NCI-H69 (cell line): ENCODE measurements around the gene ZNF718.
"Not testable (repeated sequence)": the region's sequence is repeated elsewhere in the genome, so short reads cannot be mapped to it uniquely, and the experiment has no call there.

Source experiments
- DNase-seq: peaks from one replicate; lab custom pipeline; 2025; lab: John Stamatoyannopoulos, UW

The ZNF718 gene

DNA sequence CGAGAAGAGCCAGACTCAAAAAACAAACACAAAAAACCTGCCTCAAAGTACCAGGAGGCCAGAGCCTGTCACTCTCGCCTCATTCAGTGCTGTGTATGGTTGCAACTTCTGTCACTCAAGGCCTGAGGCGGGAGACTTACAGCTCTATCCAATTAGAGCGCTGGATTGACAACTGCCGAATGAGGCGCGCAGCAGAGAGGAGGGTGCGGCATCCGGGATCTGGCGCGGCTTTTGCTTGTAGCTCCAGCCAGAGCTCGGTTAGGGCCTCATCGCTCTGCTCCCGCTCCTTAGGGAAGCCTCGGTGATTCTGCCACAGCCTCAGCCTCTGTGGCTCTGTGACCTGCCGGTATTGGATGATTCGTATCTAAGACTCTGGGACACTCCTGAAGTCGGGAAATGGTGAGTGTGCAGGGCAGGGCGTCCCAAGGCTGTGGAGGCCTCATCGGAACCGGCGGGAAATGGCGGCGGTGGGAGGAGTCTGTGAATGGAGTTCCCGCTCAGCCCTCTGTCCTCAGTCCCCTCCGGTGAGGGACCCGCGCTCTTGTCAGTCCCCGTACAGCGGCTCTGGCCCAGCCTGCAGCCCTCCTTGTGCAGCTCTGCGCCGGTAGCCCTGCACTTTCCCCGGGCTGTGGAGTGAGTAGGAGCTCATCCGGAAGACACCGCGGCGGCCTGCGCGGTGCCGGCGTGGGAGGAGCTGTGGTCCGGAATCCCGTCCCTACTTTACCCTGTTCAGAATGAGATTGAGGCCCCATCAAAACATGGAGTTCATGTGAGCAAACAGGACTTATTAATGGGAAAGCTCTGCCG lies at the start of gene ZNF718:
TSS of gene ZNF718 (plus strand) at position 227 of the 807 bp plus-strand sequence. CDS start at position 397, 170 bp downstream.
- DNase-seq = no peak

- no peak for DNase-seq
These were observed 38.4 kb upstream of the ZNF718 start for GRCh38 chr4:85951-86350.

DNA sequence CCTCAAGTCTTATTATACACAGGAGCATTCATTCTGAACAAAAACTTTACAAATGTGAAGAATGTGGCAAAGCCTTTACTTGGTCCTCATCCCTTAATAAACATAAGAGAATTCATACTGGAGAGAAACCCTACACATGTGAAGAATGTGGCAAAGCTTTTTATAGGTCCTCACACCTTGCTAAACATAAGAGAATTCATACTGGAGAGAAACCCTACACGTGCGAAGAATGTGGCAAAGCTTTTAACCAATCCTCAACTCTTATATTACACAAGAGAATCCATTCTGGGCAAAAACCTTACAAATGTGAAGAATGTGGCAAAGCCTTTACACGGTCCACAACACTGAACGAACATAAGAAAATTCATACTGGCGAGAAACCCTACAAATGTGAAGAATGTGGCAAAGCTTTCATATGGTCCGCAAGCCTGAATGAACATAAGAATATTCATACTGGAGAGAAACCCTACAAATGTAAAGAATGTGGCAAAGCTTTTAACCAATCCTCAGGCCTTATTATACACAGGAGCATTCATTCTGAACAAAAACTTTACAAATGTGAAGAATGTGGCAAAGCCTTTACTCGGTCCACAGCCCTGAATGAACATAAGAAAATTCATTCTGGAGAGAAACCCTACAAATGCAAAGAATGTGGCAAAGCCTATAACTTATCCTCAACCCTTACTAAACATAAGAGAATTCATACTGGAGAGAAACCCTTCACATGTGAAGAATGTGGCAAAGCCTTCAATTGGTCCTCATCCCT lies 37.6 kb upstream of the ZNF718 start:
- not testable (repeated sequence) for DNase-seq

- no peak for DNase-seq
These were observed 25.9 kb upstream of the ZNF718 start for GRCh38 chr4:98386-98785.

- no peak for DNase-seq
These were observed 24.4 kb upstream of the ZNF718 start for GRCh38 chr4:99863-100262.

DNA sequence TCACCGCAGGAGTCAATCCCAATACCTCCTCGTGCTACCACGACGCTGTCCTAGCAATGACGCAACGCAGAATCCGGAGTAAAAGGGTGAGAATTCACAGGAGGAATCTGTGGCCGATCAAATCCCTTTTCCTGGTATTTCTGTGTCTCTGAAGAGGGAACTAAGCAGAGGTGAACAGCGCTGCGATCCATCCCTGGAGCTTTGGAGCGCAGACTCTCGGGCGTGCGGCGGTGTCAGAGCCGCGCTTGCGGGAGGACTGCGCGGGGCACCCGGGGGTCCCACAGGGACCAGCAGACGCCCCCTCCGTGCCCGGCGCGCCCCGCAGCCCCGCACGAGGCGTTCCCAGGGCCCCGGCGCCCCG lies 17.2 kb upstream of the ZNF718 start:
- no peak for DNase-seq

- DNase-seq = no peak
These were observed 16.6 kb upstream of the ZNF718 start for GRCh38 chr4:107444-108429.

DNA sequence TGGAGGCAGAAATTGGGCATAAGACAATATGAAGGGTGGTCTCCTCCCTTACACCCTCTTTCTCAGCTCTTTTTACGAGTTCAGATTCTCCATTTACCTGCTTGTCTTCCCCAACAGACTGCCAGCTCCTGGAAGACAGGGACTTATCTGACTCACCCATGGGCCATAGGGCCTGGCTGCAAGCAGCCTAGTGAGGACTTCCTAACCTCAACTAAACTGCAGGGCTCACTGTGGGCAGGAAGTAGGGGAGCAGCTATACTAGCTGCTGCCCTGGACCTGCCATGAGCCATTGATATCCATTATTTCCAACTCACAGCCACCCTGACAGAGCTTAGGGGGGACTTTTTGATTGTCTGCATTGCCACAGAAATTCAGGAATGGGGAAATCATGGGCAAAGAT lies 11.5 kb upstream of the ZNF718 start:
- no peak for DNase-seq

DNA sequence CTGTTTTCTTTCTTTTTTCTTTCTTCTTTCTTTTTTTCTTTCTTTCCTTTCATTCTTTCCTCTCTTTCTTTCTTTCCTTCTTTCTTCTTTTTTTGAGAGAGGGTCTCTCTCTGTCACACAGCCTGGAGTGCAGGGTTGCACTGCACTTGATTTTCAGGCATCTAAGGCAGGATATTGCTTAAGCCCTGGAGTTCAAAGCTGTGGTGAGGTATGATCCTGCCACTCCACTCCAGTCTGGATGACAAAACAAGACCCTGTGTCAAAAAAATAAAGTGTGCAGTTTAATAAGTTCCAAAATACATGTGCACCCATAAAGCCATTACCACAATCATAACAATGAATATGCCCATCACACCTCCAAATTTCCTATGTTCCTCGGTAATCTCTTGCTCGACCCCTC lies 10.6 kb upstream of the ZNF718 start:
- no peak for DNase-seq

GRCh38 chr4:114149-114548 lies 10.2 kb upstream of the ZNF718 start:
- no peak for DNase-seq

DNA sequence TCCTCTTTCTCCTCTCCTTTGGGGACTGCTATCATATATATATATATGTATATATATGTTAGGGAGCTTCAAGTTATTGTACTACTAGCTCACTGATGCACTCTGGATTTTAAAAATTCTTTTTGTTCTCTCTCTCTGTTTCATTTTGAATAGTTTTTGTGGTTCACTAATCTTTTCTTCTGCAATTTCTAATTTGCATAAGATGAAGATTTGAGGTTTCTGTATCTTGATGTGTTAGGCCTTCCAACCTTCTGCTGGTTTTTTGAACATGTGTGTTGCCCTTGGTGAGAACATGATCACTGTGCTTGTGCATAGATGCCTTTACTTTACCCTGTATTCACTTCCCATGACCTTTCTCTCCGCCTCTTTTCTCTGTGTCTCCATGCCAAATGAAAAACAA lies 7.8 kb upstream of the ZNF718 start:
- no peak for DNase-seq

DNA sequence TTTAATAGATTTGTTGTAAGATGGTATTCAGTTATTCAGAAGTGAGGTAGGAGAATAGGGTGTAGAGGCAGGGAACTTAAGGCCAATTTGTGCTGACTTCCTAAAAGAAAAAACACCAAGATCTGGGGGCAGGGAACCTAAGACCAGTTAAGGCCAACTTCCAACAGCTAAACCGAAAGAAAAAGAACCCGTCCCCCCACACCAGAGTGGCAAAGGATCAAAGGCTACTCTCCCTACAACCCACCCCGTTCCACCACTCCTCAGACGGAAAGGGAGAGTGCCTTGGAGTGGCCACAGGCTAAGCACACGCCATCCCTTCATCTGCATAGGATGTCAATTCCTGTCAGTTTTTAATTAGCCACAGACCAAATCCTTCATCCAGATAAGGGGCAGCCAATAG lies 3.7 kb upstream of the ZNF718 start:
- no peak for DNase-seq

DNA sequence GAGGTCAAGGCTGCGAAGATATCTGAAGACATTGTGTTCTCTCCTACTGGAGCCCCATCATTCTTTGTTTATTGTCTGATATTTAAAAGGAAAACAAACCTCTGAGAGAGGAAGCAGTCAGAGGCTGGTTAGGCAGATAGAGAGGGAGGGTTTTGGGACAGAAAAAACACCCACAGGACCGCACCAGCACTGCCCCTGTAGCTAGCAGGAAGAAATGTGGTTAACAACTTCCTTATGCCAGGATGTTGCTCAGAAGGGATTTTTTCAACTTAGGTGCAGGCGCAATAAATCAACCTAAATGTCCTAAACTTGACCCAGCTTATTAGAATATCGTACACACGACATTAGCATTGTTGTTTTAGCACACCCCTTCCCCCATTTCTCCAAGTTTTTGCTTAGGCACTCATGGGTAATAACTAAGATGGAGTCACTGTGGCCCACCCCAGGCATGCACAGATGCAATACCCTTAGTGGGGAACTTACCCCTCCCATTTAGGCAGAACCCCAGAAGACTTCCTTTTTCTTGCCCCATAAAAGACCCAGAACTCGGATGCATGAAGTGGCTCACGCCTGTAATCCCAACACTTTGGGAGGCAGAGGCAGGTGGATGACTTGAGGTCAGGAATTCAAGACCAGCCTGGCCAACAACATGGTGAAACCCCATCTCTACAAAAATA lies 2.8 kb upstream of the ZNF718 start:
- DNase-seq = no peak

DNA sequence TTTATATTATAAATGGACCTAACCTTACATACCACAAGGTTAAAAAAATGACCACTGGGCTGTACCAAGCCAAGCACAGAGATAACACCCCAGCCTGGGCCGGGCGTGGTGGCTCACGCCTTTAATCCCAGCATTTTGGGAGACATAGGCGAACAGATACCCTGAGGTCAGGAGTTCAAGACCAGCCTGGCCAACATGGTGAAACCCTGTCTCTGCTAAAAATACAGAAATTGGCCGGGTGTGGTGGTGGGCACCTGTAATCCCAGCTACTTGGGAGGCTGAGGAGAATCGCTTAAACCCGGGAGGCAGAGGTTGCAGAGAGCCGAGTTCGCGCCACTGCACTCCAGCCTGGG lies 403 bp upstream of the ZNF718 start:
- not testable (repeated sequence) for DNase-seq

DNA sequence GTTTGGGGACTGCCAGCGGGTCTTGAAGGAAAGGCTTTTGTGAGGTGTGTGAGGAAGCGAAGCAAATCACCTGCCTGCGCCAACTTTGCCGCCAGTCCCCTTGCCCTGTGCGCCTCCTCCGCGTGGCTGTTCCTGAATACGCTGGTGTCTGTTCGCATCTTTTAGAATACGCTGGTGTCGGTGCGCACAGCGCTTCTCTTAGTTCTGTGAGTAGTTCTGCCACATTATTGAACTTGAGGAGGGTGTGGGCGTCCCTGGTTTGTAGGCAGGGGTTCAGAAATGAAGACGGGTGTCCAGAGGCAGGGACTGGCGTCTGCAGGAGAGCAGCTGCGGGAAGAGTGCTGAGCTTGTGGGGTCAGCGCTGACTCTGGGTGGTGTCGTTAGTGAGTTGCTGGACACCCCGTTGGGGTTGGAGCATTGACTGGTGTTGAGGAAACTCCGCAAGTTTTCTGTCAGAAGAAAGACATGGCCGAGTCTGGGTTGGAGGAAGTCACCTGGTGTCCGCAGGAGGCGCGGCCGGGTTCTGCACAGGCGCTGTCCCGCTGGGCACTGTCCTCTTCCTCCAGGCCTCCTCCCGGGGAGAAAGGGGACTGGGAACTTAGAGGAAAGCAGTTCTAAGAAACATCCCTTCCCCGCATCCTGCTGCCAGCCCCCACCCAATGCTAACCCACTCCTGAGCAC lies 930 bp downstream of the ZNF718 start:
- no peak for DNase-seq

GRCh38 chr4:125833-126232 lies 1.5 kb downstream of the ZNF718 start:
- no peak for DNase-seq

DNA sequence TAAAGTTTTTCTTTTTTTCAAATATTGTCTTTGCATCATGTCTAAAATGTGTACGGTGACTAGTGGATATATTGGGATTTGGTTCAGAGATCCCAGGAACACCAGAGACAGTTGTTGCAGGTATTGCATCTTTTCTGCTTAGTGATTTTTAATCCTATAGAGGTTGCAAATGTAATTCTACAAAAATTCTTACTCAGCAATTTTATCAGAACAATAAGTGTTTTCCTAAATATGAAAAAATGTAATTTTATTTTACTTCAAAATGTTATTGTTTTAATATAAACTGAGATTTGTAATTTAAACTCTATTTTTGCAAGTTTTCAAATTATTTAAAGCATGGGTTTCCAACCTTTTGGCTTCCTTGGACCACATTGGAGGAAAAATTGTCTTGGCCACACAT lies 8.2 kb downstream of the ZNF718 start:
- no peak for DNase-seq

DNA sequence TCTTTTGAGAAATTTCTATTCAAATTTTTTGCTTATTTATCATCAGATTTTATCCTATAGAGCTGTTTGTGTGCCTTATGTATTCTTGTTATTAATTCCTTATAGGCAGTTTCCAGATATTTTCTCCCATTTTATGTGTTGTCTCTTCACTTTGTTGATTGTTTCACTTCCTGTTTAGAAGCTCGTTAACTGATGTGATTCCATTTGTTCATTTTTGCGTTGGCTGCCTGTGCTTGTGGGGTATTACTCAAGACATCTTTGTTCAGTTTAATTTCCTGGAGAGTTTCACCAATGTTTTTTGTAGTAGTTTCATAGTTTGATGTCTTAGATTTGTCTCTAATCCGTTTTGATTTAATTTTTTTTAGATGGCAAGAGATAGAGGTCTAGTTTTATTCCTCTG lies 14.6 kb downstream of the ZNF718 start:
- no peak for DNase-seq

GRCh38 chr4:139691-140090 lies 15.4 kb downstream of the ZNF718 start:
- no peak for DNase-seq

DNA sequence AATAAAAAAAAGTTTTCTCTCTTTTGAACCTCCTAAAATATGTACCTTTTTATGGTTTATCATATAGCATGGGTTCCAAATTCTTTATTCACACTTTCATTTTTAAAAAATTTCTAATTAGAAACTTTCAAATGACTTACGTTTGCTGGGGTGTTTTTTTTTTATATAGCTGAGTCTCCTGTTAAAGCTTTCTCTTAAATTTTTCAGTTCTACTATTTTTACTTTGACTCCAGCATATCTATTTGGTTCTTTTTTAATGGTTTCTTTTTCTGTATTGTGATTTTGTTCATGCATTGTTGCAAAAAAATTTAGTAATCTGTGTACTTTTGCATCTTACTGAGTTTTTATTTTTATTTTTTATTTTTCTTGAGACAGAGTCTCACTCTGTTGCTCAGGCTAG lies 22.3 kb downstream of the ZNF718 start:
- DNase-seq = no peak

GRCh38 chr4:147233-147632 lies 22.9 kb downstream of the ZNF718 start:
- DNase-seq = no peak
